Osteoblast (primary cell): ENCODE results near the gene SLC12A3. TPM values are rescaled to one million over a fixed set of nuclear protein-coding genes. Genes with fewer than 3 reads are reported as not detected.

ENCODE experiments used
- DNase-seq: peaks from one replicate; pipeline ENCODE4 v3.0.0; 2011; ENCODE audit warnings: low spot score, mixed read lengths; ENCODE audit not compliant: insufficient read length; ENCODE audit errors: missing footprints
- H2AFZ ChIP-seq: 2 replicates; pipeline ENCODE4 v1.6.0; 2011; ENCODE audit warnings: mild to moderate bottlenecking, low read length
- H3K27ac ChIP-seq: 2 replicates; pipeline ENCODE4 v1.5.1; 2011; ENCODE audit warnings: mild to moderate bottlenecking, low read depth, low read length, moderate library complexity
- H3K27me3 ChIP-seq: 2 replicates; pipeline ENCODE4 v1.6.0; 2012; ENCODE audit warnings: mild to moderate bottlenecking, control low read depth, inconsistent platforms, low read length, moderate library complexity; ENCODE audit not compliant: insufficient read depth
- H3K36me3 ChIP-seq: 2 replicates; pipeline ENCODE4 v1.5.1; 2011; ENCODE audit warnings: mild to moderate bottlenecking, low read length, control low read depth, moderate library complexity; ENCODE audit not compliant: insufficient read depth
- H3K4me1 ChIP-seq: 2 replicates; pipeline ENCODE4 v1.5.1; 2011; ENCODE audit warnings: mild to moderate bottlenecking, low read length, control low read depth, moderate library complexity; ENCODE audit not compliant: insufficient read depth
- H3K4me2 ChIP-seq: 2 replicates; pipeline ENCODE4 v1.6.0; 2011; ENCODE audit warnings: mild to moderate bottlenecking, low read length; ENCODE audit not compliant: insufficient read depth
- H3K4me3 ChIP-seq: fragments of 200-600 bp; sonication (generic); 3 replicates; pipeline ENCODE4 v1.5.1; 2012; ENCODE audit warnings: mild to moderate bottlenecking, low read length, inconsistent platforms; ENCODE audit not compliant: insufficient read depth
- H3K79me2 ChIP-seq: 2 replicates; pipeline ENCODE4 v1.6.0; 2012; ENCODE audit warnings: mild to moderate bottlenecking, low read length, control low read depth, inconsistent platforms; ENCODE audit not compliant: insufficient read depth
- H3K9me3 ChIP-seq: 2 replicates; pipeline ENCODE4 v1.5.1; 2011; ENCODE audit warnings: low read depth, low read length, control low read depth
- H4K20me1 ChIP-seq: 2 replicates; pipeline ENCODE4 v1.6.0; 2012; ENCODE audit warnings: mild to moderate bottlenecking, low read length, control low read depth; ENCODE audit not compliant: insufficient read depth
- CTCF ChIP-seq: IDR thresholded peaks from 2 replicates; pipeline ENCODE4 v1.5.1; 2011; ENCODE audit warnings: mild to moderate bottlenecking, low read depth, low read length, moderate library complexity; ENCODE audit errors: extremely low read depth
- total RNA-seq: library from RNA; depleted of rRNA; stranded (reverse); fragments of >200 nt; gene quantifications from 2 replicates; pipeline ENCODE4 v1.2.3, GENCODE V29; 2012

The SLC12A3 gene
- total RNA-seq, 1 donor = not detected

GRCh38 chr16:56946767-56947603 is 82.0 kb downstream of the SLC12A3 start:
- no peaks in the 10 kb centered on the region for H3K9me3 ChIP-seq
- TF ChIP-seq CTCF = no peak
- H3K36me3 ChIP-seq = peaks cover 42% of the 10 kb centered on the region
- H3K4me2 ChIP-seq = no peak overlapping the region
- H4K20me1 ChIP-seq = peaks cover 14% of the 10 kb centered on the region
- no peak overlapping the region for H2AFZ ChIP-seq
- H3K4me3 ChIP-seq = no peak overlapping the region
- H3K27ac ChIP-seq = no peak overlapping the region
- H3K79me2 ChIP-seq = no peaks in the 10 kb centered on the region
- DNase-seq = no peak
- no peaks in the 10 kb centered on the region for H3K27me3 ChIP-seq
- H3K4me1 ChIP-seq = peaks cover 5% of the 10 kb centered on the region

- Histone ChIP-seq H3K27ac (no peak overlapping the region), H3K27me3 (no peaks in the 10 kb centered on the region), H3K4me3 (no peak overlapping the region), H3K36me3 (peaks cover 36% of the 10 kb centered on the region), H4K20me1 (peaks cover 13% of the 10 kb centered on the region), H2AFZ (no peak overlapping the region), H3K9me3 (no peaks in the 10 kb centered on the region), H3K79me2 (no peaks in the 10 kb centered on the region), H3K4me2 (no peak overlapping the region), H3K4me1 (peaks cover 5% of the 10 kb centered on the region)
- DNase-seq = no peak
- TF ChIP-seq CTCF = no peak
Measured at GRCh38 chr16:56947604-56947995, 82.6 kb downstream of the SLC12A3 start.

- H3K4me3 ChIP-seq = no peak overlapping the region
- H3K4me2 ChIP-seq = no peak overlapping the region
- H3K27me3 ChIP-seq = no peaks in the 10 kb centered on the region
- H3K9me3 ChIP-seq = no peaks in the 10 kb centered on the region
- no peak for DNase-seq
- no peak overlapping the region for H3K27ac ChIP-seq
- H4K20me1 ChIP-seq = peaks cover 7% of the 10 kb centered on the region
- H2AFZ ChIP-seq = no peak overlapping the region
- no peaks in the 10 kb centered on the region for H3K79me2 ChIP-seq
- peaks cover 5% of the 10 kb centered on the region for H3K4me1 ChIP-seq
- no peak for TF ChIP-seq CTCF
- peaks cover 30% of the 10 kb centered on the region for H3K36me3 ChIP-seq
Measured at GRCh38 chr16:56948234-56948633, 83.2 kb downstream of the SLC12A3 start.

GRCh38 chr16:56950051-56950450 is 85.0 kb downstream of the SLC12A3 start:
- TF ChIP-seq CTCF = no peak
- H3K9me3 ChIP-seq = no peaks in the 10 kb centered on the region
- no peaks in the 10 kb centered on the region for H3K79me2 ChIP-seq
- DNase-seq = no peak
- no peak overlapping the region for H2AFZ ChIP-seq
- H3K27me3 ChIP-seq = no peaks in the 10 kb centered on the region
- no peaks in the 10 kb centered on the region for H3K4me1 ChIP-seq
- H3K4me2 ChIP-seq = no peak overlapping the region
- no peak overlapping the region for H3K27ac ChIP-seq
- H4K20me1 ChIP-seq = no peaks in the 10 kb centered on the region
- no peak overlapping the region for H3K4me3 ChIP-seq
- peaks cover 12% of the 10 kb centered on the region for H3K36me3 ChIP-seq
